RPMI7951 (cell line): ENCODE results near the gene LHX2. TPM values are rescaled to one million over a fixed set of nuclear protein-coding genes. Genes with fewer than 3 reads are reported as not detected.

Experiments used
- DNase-seq: peaks from one replicate; pipeline ENCODE4 v3.0.0-alpha.2; 2012; ENCODE audit warnings: low read depth
- total RNA-seq: library from RNA; depleted of rRNA; stranded (reverse); fragments of >200 nt; shearing (Covaris generic); gene quantifications from 2 replicates; pipeline ENCODE4 v1.2.3, GENCODE V29; 2014

LHX2 gene
- total RNA-seq, 1 experiment from 2014 or later = 1.1 TPM

GRCh38 chr9:123999661-124000060 lies 11.9 kb upstream of the LHX2 start:
- DNase-seq = no peak

- DNase-seq = no peak
Observed at GRCh38 chr9:124000161-124000783, 11.3 kb upstream of the LHX2 start.

- no peak for DNase-seq
Observed at GRCh38 chr9:124000784-124001457, 10.6 kb upstream of the LHX2 start.

GRCh38 chr9:124001458-124001799 lies 10.1 kb upstream of the LHX2 start:
- no peak for DNase-seq

- DNase-seq = no peak
Observed at GRCh38 chr9:124001866-124002525, 9.6 kb upstream of the LHX2 start.

- no peak for DNase-seq
Observed at GRCh38 chr9:124003636-124004349, 7.8 kb upstream of the LHX2 start.

GRCh38 chr9:124004593-124004992 lies 7.0 kb upstream of the LHX2 start:
- no peak for DNase-seq

- DNase-seq = no peak
Observed at GRCh38 chr9:124005029-124005771, 6.4 kb upstream of the LHX2 start.

- no peak for DNase-seq
Observed at GRCh38 chr9:124006448-124007361, 4.9 kb upstream of the LHX2 start.

GRCh38 chr9:124007565-124008302 lies 3.8 kb upstream of the LHX2 start:
- DNase-seq = no peak

- DNase-seq = no peak
Observed at GRCh38 chr9:124008303-124008693, 3.3 kb upstream of the LHX2 start.

GRCh38 chr9:124008694-124009530 lies 2.7 kb upstream of the LHX2 start:
- DNase-seq = no peak

- DNase-seq = no peak
Observed at GRCh38 chr9:124009531-124010217, 1.9 kb upstream of the LHX2 start.

- no peak for DNase-seq
Observed at GRCh38 chr9:124010303-124010664, 1.3 kb upstream of the LHX2 start.

- DNase-seq = peak; percentile 11
Observed at GRCh38 chr9:124010665-124011321, 775 bp upstream of the LHX2 start.

- DNase-seq = no peak
Observed at GRCh38 chr9:124012368-124013301, 1.1 kb downstream of the LHX2 start.
